ENCODE data around the gene ULK3.
"Not testable (repeated sequence)": the region's sequence is repeated elsewhere in the genome, so short reads cannot be mapped to it uniquely, and the experiment has no call there.

ULK3 gene, protein sequence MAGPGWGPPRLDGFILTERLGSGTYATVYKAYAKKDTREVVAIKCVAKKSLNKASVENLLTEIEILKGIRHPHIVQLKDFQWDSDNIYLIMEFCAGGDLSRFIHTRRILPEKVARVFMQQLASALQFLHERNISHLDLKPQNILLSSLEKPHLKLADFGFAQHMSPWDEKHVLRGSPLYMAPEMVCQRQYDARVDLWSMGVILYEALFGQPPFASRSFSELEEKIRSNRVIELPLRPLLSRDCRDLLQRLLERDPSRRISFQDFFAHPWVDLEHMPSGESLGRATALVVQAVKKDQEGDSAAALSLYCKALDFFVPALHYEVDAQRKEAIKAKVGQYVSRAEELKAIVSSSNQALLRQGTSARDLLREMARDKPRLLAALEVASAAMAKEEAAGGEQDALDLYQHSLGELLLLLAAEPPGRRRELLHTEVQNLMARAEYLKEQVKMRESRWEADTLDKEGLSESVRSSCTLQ

DNA sequence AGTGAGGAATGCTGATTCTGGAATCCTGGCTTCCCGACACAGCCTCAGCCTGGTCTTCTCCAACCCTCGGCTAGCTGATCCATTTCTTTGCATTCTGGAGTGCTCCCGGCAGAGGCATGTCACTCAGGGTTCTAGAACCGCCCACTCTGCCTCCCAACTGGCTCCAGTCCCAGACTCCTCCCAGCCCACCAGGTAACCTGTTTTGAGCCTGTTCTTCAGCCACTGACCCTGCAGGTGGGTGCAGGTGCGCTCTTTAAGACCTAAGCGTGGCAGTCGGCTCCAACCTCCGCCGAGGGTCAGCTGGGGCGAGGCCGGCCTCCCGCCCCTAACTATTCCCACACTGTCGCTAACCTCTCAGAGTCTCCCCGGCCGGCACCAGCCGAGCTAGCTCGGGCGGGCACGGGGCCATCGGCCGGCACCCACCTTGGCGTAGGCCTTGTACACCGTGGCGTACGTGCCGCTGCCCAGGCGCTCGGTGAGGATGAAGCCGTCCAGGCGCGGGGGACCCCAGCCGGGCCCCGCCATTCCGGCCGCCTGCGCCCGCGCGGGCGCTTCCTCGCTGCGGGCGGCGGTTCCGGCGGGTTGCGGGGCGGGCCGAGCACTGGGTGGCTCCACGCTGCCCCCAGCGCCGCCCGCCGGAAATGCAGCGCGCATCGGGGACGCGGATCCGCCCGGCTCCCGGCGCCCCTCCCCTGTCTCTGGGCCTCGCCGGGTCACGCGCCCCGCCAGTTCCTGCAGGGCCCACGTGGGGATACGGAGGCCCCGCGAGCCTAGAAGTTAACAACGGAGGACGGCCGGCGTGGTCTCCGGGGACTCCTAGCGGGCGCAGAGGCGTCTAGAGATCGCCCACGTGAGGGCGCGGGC lies at the start of gene ULK3:
ULK3 (minus strand) TSS at position 576 of the 864 bp plus-strand sequence; CDS start at position 525, 51 bp downstream.
- peak; percentile 90 for DNase-seq

DNA sequence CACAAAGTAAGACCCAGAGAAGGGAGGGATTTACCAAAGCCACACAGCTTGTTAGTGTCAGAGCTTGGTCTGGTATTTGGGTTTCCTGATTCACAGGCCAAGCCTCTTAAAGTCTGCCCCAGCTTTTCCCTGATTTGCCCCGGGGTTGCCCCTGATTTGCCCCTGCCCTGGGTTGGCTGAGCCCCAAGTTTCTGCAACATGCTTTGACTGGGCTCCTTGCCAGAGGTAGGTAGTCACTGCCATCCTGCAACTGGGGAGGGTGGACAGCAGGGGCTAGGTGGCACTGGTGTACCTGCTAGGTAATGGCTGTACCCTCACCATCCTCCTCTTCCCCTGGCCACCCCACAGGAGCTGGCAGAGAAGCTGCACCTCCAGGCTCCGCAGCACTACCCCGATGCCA lies 49.4 kb upstream of the ULK3 start:
- no peak for DNase-seq

DNA sequence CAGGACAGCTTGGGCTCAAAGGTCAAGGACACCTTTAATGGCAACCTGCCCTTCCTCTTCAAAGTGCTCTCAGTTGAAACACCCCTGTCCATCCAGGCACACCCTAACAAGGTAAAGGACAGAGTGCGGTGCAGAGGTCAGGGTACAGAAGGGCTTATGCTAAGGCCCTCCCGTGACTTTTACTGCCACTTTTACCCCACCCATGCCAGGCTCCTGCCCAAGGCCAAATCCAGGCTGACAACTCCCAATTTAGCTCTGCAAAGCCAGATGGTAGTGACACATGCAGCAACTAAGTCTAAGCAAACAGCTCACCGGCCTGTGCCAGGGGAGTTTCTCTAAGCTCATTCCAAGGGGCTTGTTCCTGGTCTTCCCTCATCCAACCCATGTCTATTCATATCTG lies 48.5 kb upstream of the ULK3 start:
- no peak for DNase-seq

DNA sequence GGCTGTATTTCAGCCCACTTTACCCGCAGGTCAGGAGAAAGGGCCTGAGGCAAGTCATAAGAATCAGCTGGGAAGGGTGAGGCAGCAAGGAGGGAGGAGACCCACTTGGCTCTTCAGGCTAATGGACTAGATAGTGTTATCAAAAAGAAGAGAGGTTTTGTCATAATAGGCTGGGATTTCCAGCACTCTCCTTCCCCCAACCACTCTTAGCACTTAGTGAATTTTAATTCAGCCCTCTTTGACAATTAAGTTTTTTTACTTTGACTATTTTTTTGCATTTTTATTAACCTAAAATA lies 47.7 kb upstream of the ULK3 start:
- DNase-seq = no peak

DNA sequence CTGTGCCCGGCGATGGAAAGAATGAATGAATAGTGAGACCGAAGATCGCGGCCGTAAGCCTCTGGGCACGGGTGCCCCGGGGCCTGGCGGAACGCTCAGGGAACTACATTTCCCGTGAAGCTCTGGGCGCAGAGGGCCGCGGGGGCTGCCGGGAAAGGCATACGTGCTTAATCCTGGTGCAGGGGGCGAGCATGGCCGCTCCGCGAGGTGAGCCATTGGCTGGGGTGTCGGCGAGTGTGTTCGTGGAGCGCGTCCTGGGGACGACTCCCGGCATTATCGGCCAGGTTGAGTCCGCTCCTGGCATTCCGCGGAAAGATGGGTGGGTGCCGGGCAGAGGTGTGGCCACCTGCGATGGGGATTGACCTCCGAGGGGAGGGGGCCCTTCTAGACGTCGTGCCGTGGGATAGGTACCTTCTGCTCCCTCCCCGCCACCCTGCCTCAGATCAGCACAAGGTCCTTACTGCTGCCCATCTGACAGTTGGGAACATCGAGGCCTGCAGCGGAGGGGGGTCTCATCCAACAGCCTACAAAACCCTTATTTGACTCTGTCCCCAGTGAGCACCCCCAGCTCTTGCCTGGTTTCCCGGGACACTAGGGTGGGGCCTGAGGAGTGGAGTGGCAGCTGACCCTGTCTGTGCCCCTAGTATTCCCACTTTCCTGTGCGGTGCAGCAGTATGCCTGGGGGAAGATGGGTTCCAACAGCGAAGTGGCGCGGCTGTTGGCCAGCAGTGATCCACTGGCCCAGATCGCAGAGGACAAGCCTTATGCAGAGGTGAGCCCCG lies 47.1 kb upstream of the ULK3 start, which contains the start of gene MPI:
MPI (plus strand) TSS at position 160 of the 782 bp plus-strand sequence; CDS start at position 192, 32 bp downstream.
- peak; percentile 81 for DNase-seq

DNA sequence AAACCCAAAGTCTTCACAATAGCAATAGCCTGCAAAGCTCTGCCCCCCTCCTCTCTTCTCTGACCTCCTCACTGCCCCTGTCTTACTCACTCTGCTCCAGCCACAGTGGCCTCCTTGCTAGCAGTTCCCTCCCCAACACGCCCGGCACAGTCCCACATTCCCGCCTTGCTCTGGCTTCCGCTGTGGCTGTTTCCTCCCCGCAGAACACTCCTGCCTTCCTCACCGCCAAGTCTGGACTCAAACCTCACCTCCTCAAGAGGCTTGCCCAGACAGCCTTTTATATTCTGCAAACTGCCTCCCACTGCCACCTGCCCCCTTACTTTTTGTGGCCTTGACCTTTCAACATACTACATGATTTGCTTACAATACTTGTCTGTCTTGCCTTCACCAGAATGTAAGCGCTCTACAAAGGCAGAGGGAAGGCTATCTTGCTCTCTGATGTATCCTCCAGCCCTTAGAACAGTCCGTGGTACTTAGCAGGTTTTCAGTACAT lies 46.5 kb upstream of the ULK3 start:
- DNase-seq = no peak

DNA sequence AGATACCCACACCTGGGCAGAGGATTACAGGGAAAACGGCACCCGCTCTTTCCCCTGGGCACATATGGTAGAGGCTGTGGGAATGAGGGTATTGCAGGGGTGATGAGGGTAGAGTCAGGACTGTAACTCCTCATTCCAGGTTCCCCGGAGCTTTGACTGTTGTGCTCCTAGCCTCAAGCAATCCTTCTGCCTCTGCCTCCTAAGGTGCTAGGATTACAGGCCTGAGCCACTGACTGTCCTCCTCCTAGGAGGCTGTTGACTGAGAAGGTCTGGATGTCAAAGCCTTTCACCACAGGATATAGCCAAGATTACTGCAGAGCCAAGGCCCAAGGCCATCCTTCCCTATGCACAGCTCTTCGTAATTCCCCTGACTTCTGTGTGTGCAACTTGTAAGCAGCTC lies 45.8 kb upstream of the ULK3 start:
- no peak for DNase-seq

DNA sequence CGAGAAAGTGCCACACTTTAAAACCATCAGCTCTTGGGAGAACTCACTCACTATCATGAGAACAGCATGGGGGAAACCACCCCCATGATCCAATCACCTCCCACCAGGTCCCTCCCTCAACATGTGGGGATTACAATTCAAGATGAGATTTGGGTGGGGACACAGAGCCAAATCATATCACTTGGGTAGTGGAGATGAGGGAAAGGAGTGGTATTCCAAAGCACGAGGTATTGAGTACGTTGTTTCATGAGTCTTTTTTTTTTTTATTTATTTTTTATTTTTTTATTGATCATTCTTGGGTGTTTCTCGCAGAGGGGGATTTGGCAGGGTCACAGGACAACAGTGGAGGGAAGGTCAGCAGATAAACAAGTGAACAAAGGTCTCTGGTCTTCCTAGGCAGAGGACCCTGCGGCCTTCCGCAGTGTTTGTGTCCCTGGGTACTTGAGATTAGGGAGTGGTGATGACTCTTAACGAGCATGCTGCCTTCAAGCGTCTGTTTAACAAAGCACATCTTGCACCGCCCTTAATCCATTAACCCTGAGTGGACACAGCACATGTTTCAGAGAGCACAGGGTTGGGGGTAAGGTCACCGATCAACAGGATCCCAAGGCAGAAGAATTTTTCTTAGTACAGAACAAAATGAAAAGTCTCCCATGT lies 44.7 kb upstream of the ULK3 start:
- DNase-seq = not testable (repeated sequence)

DNA sequence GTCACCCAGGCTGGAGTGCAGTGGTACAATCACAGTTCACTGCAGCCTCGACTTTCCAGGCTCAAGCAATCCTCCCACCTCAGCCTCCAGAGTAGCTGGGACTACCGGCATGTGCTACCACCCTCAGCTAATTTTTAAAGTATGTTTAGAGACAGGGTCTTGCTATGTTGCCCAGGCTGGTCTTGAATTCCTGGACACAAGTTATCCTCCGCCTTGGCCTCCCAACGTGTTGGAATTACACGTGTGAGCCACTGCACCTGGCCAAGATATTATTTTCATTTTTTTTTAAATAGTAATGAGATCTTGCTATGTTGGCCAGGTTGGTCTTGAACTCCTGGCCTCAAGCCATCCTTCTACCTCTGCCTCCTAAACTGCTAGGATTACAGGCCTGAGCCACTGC lies 42.5 kb upstream of the ULK3 start:
- DNase-seq = no peak

DNA sequence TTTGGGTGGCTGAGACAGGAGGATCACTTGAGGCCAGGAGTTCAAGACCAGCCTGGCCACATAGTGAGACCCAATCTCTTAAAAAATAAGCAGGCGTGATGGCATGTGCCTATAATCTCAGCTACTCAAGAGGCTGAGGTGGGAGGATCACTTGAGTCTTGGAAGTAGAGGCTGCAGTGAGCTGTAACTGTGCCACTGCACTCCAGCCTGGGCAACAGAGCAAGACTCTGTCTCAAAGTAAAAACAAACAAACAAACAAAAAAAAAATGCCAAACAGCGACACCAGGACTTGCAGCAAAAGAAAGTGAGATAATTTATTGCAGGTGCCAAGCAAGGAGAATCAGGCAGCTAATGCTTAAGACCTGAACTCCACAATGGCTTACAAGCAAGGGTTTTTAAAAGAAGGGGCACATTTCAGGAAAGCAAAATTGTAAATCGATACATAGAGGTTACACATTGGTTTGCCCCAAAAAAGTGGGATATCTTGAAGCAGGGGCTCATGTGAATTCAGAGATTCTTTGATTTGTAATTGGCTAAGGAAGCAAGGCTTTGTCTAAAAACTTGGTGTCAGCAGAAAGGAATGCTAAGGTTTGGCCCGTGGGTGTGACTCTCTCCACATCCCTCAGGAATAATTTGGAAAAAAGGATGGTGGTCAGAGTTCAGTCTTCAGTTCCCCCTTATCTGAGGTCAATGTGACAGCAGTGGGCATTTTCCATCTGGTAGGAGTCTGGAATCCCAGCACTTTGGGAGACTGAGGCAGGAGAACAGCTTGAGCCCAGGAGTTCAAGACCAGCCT lies 41.7 kb upstream of the ULK3 start:
- no peak for DNase-seq

DNA sequence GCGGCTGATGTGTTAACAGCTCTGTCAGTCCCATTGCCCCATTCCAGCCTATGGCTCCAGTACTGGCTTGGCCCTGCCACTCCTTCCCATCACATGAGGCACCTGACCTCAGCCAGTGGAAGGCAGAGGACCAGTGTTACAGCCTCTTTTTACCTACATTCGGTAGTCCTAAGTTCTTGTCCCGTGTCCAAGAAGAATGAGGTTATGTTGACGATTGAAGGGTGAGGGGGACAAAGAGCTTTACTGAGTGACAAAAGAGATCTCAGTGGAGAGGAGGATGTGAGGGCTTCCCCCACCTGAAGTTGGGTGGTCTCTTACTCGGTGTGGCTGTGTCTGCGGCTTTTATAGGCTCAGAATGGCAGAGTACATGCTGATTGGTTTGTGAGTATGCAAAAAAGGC lies 39.6 kb upstream of the ULK3 start:
- no peak for DNase-seq

DNA sequence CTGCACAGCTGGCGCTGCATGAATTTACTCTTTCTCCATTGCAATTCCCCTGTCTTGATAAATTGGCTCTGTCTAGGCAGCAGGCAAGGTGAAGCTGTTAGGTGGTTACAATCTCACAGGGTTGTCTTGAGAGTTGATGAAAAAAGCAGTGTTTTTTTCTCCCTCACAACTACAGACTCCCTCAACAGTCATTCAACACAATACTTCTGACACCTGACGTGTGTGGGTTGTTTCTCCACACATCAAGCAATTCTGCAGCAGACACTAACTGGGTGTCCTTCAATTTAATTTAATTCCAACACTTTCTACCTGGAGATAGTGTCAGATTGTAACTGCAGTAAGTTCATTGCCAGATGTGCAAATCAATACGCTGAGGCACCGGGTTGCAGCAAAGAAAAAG lies 35.3 kb upstream of the ULK3 start:
- no peak for DNase-seq

DNA sequence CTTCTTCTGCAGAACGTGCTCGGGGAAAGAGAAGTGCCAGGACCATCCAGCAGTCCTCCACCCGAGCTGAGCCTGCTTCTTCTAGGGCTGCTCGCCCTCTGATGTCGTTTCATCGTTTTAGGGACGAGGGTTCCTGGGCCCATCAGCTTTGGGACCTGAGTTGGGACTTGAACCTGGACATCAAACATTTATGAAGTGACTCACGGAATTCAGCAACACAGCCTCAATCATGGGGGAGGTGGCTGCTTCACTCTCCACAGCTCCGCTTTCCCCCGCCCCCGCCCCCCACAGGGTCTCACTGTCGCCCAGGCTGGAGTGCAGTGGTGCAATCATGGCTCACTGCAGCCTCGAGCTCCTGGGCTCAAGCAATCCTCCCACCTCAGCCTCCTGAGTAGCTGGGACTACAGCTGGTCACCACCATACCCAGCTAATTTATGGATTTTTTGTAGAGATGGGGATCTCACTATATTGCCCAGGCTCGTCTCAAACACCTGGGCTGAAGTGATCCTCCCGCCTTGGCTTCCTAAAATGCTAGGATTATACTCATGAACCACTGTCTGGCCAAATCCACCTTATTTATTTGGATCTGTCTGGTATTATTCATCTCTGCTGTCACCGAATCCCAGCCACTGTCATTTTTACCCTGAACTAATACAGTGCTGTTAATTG lies 30.9 kb upstream of the ULK3 start:
- DNase-seq = no peak

DNA sequence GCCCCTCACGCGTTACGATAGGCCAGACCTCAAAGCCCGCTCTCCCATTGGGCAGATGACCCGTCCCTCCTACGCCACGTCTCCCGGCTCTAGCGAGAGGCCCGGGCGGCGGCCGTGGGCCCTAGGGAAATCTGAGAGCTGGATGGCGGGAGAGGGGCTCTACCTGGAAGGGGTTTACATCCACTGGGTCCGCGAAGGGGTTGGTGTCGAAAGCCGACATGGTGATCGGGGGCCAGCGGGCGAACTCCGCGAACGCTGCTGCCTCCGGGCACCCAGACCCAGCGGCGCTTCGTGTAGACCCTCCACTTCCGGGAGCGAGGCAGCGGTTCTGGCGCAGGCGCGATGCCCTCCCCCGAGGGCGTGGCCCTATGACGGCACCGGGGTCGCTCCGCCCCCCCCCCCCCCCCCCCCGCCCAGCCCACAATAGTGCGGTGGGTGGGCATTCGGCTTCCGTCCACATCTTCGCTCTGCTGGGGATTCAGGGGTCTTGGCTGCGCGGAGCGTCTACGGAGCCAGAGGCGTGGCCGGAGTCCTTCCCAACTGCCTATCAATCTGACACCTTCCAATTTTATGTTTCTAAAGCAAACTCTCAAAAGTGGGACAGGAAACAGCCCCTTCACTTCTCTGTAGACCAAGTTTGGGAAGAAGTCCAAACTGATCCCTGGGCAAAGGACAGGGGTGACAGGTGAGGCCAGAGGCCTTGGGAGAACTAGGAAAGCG lies 30.2 kb upstream of the ULK3 start, which contains the start of gene SCAMP2:
SCAMP2 (minus strand) TSS at position 330 of the 720 bp plus-strand sequence; CDS start at position 220, 110 bp downstream.
- peak; percentile 89 for DNase-seq

DNA sequence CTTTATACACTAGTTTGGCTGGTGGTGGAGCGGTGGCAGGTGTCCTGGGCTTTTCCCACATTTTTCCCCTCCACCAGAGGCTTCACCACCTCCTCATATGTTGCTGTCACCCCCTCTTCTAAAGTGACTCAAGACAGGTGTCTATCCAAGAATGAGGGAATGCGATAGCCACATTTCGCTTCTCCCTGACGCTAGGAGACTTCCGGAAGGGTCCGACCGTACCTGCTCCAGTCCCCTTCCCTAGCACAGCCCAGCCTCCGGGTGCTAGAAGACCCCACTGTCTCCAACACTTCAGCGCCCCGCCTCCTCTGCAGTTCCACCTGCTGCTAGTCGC lies 29.7 kb upstream of the ULK3 start:
- no peak for DNase-seq

DNA sequence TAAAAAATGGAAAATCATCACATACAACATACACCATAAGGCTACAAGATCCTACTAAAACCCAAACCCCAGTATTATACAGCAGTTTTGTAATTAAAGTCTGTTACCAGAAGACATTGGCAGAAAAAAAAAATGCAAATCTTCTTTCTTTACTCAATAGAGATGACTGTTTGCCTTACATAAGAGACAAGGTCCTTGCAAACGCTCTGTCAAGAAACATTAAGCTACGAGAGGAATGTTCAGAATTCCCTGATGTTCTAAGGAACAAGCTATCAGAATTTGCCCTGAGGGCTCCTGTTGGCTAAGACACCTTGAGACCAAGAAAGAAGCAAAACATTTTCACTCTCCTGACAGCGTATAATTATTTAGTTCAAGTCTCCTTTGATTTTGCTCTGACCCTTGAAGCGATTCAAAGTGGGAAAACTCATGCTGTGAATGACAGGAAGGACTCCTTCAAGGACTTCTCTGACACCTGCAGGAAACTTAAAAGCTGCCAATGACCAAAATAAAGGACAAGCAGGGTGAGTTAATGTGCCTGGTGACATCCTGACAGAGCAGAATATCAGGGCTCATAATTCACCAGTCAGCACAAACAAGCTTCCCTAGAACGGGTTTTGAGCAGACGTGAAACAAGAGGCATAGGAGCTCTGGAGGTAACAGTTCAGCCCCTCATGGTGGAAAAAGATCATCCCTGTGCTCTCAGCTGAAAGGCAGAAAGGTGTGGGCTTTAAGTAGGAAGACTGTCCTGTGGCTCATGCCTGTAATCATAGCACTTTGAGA lies 27.7 kb upstream of the ULK3 start:
- no peak for DNase-seq

DNA sequence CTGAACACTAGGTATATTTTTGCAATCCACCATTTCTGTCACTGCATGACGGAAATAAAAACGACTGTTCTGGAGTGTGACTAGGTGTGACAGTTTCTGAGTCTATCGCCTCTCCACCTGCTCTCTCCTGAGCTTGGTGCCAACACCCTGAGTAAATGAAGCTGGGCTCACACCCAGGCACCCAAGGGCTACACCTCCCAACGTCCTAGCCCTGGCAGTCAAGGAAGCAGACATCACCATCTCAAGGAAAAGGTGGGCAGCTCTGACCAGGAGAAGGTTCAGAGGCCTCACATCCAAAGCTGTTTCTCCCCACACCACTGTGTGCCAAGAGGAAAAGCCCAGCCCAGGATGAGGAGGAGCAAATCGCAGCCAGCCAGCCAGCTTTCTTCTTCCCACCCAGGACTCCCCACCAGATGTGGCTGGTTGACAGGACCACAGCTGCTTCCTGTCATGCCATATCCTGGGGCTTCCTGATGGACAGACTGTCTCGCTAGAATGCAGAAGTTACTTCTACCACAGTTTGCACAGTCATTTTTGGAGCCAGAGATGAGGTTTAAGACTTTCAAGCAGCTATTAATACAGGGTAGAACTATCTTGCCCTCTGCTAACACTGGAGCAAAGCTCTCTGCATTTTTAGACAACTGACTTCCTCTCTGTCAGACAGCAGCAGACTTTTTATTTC lies 26.9 kb upstream of the ULK3 start:
- no peak for DNase-seq

DNA sequence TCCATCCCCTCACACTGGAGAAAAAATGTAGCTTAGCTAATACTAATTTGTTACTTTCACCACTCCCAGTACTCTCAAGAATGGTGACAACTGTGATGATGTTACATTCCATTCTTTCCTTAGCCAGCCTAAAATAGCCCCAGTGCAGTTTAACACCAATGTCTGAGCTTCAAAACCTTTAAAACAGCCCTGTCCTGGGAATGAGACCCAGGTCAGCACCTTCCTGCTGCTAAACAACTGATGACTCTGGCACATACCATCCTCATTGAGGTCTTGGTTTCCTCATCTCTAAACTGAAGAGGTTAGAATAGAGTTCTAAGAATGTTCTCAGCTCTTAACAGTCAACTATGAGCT lies 26.4 kb upstream of the ULK3 start:
- DNase-seq = no peak

DNA sequence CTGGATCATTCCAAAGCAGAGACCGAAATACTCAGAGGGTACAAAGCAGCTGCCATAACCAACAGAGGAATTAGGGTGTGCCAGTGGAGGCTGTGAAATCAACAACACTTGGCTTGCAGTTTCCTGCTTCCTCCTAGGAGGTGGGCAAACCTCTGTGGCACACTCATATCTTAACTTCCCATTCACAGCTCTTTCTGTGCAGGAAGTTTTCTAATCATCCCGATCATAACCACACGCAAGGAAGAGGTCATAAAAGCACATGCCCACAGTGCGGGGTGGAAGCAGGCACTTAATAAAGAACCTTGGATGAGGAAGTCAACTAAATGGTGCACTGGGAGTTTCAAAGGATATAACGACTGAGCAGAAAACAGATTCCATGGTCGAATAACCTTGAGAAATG lies 25.1 kb upstream of the ULK3 start:
- DNase-seq = no peak

Measured in stimulated activated naive CD4-positive, alpha-beta T cell treated with Interleukin-2 at 50 U/mL for 16 hours (primary cell).